Measurements from ENCODE around the gene FAM110C. TPM values are rescaled to one million over a fixed set of nuclear protein-coding genes. Genes with fewer than 3 reads are reported as not detected.

Gene FAM110C
- total and polyA plus RNA-seq, 8 donors: 3.4 to 16.8 (median 11.2) TPM; not detected in 1

GRCh38 chr2:84121-84520 lies 37.8 kb upstream of the FAM110C start:
- Histone ChIP-seq H3K27me3 (peaks cover 0 to 4% (median 0%) of the 10 kb centered on the region in 3 donors), H3K9me3 (no peaks in the 10 kb centered on the region), H3K27ac (no peak overlapping the region), H3K4me1 (no peaks in the 10 kb centered on the region), H3K36me3 (no peaks in the 10 kb centered on the region), H3K4me3 (no peak overlapping the region)
- TF ChIP-seq CTCF (IDR thresholded peaks at IDR 0.05): no peak
- TF ChIP-seq POLR2A (IDR thresholded peaks at IDR 0.05): no peak
- no peak for TF ChIP-seq EP300 (IDR thresholded peaks at IDR 0.05)
- no peak for TF ChIP-seq POLR2AphosphoS5 (IDR thresholded peaks at IDR 0.05)
- WGBS, 5 donors: 66 to 82% (median 73%) methylated on average over 2 of the region's 2 CpGs
- no peak for DNase-seq
- intact Hi-C loops (cut with DNase I; ENCODE audit: low total_unique reads): no loop called here

GRCh38 chr2:80971-81736 lies 34.8 kb upstream of the FAM110C start:
- Histone ChIP-seq H3K9me3 (no peaks in the 10 kb centered on the region), H3K4me1 (no peaks in the 10 kb centered on the region), H3K36me3 (no peaks in the 10 kb centered on the region), H3K27ac (no peak overlapping the region), H3K4me3 (no peak overlapping the region), H3K27me3 (peaks cover 0 to 4% (median 0%) of the 10 kb centered on the region in 3 donors)
- TF ChIP-seq POLR2A (IDR thresholded peaks at IDR 0.05) (no peak), EP300 (IDR thresholded peaks at IDR 0.05) (no peak), CTCF (IDR thresholded peaks at IDR 0.05) (no peak), POLR2AphosphoS5 (IDR thresholded peaks at IDR 0.05) (no peak)
- DNase-seq: no peak
- 86 to 89% (median 87%) methylated on average over 10 of the region's 10 CpGs for WGBS, 5 donors
- intact Hi-C loops (cut with DNase I; ENCODE audit: low total_unique reads): no loop called here

GRCh38 chr2:80378-80777 lies 34.1 kb upstream of the FAM110C start:
- Histone ChIP-seq H3K4me1 (no peaks in the 10 kb centered on the region), H3K9me3 (no peaks in the 10 kb centered on the region), H3K27ac (no peak overlapping the region), H3K27me3 (peaks cover 0 to 4% (median 0%) of the 10 kb centered on the region in 3 donors), H3K4me3 (no peak overlapping the region), H3K36me3 (no peaks in the 10 kb centered on the region)
- no peak for TF ChIP-seq POLR2A (IDR thresholded peaks at IDR 0.05)
- no peak for TF ChIP-seq CTCF (IDR thresholded peaks at IDR 0.05)
- no peak for TF ChIP-seq EP300 (IDR thresholded peaks at IDR 0.05)
- no peak for TF ChIP-seq POLR2AphosphoS5 (IDR thresholded peaks at IDR 0.05)
- intact Hi-C loops (cut with DNase I; ENCODE audit: low total_unique reads): no loop called here
- DNase-seq: no peak
- 36 to 62% (median 49%) methylated on average over 4 of the region's 4 CpGs for WGBS, 5 donors

GRCh38 chr2:71309-72035 lies 25.2 kb upstream of the FAM110C start:
- WGBS, 5 donors: 75 to 91% (median 86%) methylated on average over 5 of the region's 5 CpGs
- TF ChIP-seq POLR2A (IDR thresholded peaks at IDR 0.05) (no peak), CTCF (IDR thresholded peaks at IDR 0.05) (no peak), EP300 (IDR thresholded peaks at IDR 0.05) (no peak), POLR2AphosphoS5 (IDR thresholded peaks at IDR 0.05) (no peak)
- no peak overlapping the region for H3K4me3 ChIP-seq

More at GRCh38 chr2:71309-72035, 25.2 kb upstream of the FAM110C start:
- no peaks in the 10 kb centered on the region for H3K9me3 ChIP-seq
- DNase-seq: no peak
- no peaks in the 10 kb centered on the region for H3K36me3 ChIP-seq
- intact Hi-C loops (cut with DNase I; ENCODE audit: low total_unique reads): no loop called here
- no peaks in the 10 kb centered on the region for H3K27me3 ChIP-seq
- no peak overlapping the region for H3K27ac ChIP-seq
- peaks cover 0 to 6% (median 2%) of the 10 kb centered on the region in 4 donors for H3K4me1 ChIP-seq
